HAP-1 (cell line): ENCODE data around the gene CEP112.

Experiments used
- DNase-seq, 2 experiments: peaks; one replicate each; pipeline ENCODE4 v3.0.0-alpha.2; 2016 to 2020; ENCODE audit warnings: low spot score in 2 of 2
- H3K27me3 ChIP-seq: fragments of 250-450 bp; sonication (Bioruptor Pico); 2 replicates; pipeline ENCODE4 v1.5.1; 2020; ENCODE audit warnings: low read depth, mild to moderate bottlenecking, moderate library complexity
- H3K36me3 ChIP-seq: fragments of 250-450 bp; sonication (Bioruptor Pico); replicated peaks from 2 replicates; pipeline ENCODE4 v1.5.1; 2020; ENCODE audit warnings: mild to moderate bottlenecking
- H3K4me1 ChIP-seq: fragments of 250-450 bp; sonication (Bioruptor Pico); 2 replicates; pipeline ENCODE4 v1.5.1; 2020; ENCODE audit warnings: mild to moderate bottlenecking
- H3K4me3 ChIP-seq: fragments of 250-450 bp; sonication (Bioruptor Pico); 2 replicates; pipeline ENCODE4 v1.5.1; 2020; ENCODE audit warnings: mild to moderate bottlenecking, moderate library complexity
- H3K9me3 ChIP-seq: fragments of 250-450 bp; sonication (Bioruptor Pico); 2 replicates; pipeline ENCODE4 v1.5.1; 2020; ENCODE audit warnings: mild to moderate bottlenecking, moderate library complexity
- in situ Hi-C: fragments of 300-500 bp; cut with MboI; formaldehyde crosslinking; loops from 3 replicates; pipeline ENCODE4 v1.14.3; 2020; ENCODE audit warnings: low sequenced_read_pairs, inconsistent platforms, mixed read lengths

CEP112 gene

GRCh38 chr17:65776890-65777289 is 415.0 kb downstream of the CEP112 start:
- no peak for DNase-seq
- H3K4me3 ChIP-seq = no peak overlapping the region
- H3K36me3 ChIP-seq = no peaks in the 10 kb centered on the region
- H3K9me3 ChIP-seq = no peaks in the 10 kb centered on the region
- H3K27me3 ChIP-seq = no peaks in the 10 kb centered on the region
- in situ Hi-C loops = no loop called here
- H3K4me1 ChIP-seq = no peaks in the 10 kb centered on the region

GRCh38 chr17:65774787-65775186 is 417.1 kb downstream of the CEP112 start:
- in situ Hi-C loops = no loop called here
- no peaks in the 10 kb centered on the region for H3K9me3 ChIP-seq
- no peaks in the 10 kb centered on the region for H3K27me3 ChIP-seq
- H3K4me3 ChIP-seq = no peak overlapping the region
- H3K4me1 ChIP-seq = no peaks in the 10 kb centered on the region
- H3K36me3 ChIP-seq = no peaks in the 10 kb centered on the region
- no peak for DNase-seq

- in situ Hi-C loops = no loop called here
- Histone ChIP-seq H3K27me3 (no peaks in the 10 kb centered on the region), H3K9me3 (no peaks in the 10 kb centered on the region), H3K36me3 (no peaks in the 10 kb centered on the region), H3K4me3 (no peak overlapping the region), H3K4me1 (no peaks in the 10 kb centered on the region)
- no peak for DNase-seq
Measured at GRCh38 chr17:65772989-65773388, 418.9 kb downstream of the CEP112 start.

- DNase-seq = no peak
- no peak overlapping the region for H3K4me3 ChIP-seq
- H3K9me3 ChIP-seq = no peaks in the 10 kb centered on the region
- in situ Hi-C loops = no loop called here
- no peaks in the 10 kb centered on the region for H3K27me3 ChIP-seq
- no peaks in the 10 kb centered on the region for H3K36me3 ChIP-seq
- no peaks in the 10 kb centered on the region for H3K4me1 ChIP-seq
Measured at GRCh38 chr17:65771704-65772103, 420.2 kb downstream of the CEP112 start.

GRCh38 chr17:65763786-65764185 is 428.1 kb downstream of the CEP112 start:
- no peaks in the 10 kb centered on the region for H3K4me1 ChIP-seq
- in situ Hi-C loops = no loop called here
- no peak for DNase-seq
- no peak overlapping the region for H3K4me3 ChIP-seq
- H3K36me3 ChIP-seq = no peaks in the 10 kb centered on the region
- H3K9me3 ChIP-seq = no peaks in the 10 kb centered on the region
- no peaks in the 10 kb centered on the region for H3K27me3 ChIP-seq

GRCh38 chr17:65762973-65763372 is 429.0 kb downstream of the CEP112 start:
- no peaks in the 10 kb centered on the region for H3K4me1 ChIP-seq
- no peak for DNase-seq
- in situ Hi-C loops = no loop called here
- no peak overlapping the region for H3K4me3 ChIP-seq
- H3K27me3 ChIP-seq = no peaks in the 10 kb centered on the region
- H3K9me3 ChIP-seq = no peaks in the 10 kb centered on the region
- no peaks in the 10 kb centered on the region for H3K36me3 ChIP-seq

GRCh38 chr17:65759532-65759931 is 432.4 kb downstream of the CEP112 start:
- H3K4me3 ChIP-seq = no peak overlapping the region
- H3K27me3 ChIP-seq = no peaks in the 10 kb centered on the region
- H3K36me3 ChIP-seq = no peaks in the 10 kb centered on the region
- no peaks in the 10 kb centered on the region for H3K4me1 ChIP-seq
- in situ Hi-C loops = no loop called here
- DNase-seq = no peak
- no peaks in the 10 kb centered on the region for H3K9me3 ChIP-seq

GRCh38 chr17:65756760-65757159 is 435.2 kb downstream of the CEP112 start:
- H3K4me3 ChIP-seq = no peak overlapping the region
- no peak for DNase-seq
- H3K4me1 ChIP-seq = no peaks in the 10 kb centered on the region
- H3K27me3 ChIP-seq = no peaks in the 10 kb centered on the region
- in situ Hi-C loops = no loop called here
- H3K36me3 ChIP-seq = no peaks in the 10 kb centered on the region
- H3K9me3 ChIP-seq = no peaks in the 10 kb centered on the region

GRCh38 chr17:65755799-65756198 is 436.1 kb downstream of the CEP112 start:
- no peaks in the 10 kb centered on the region for H3K36me3 ChIP-seq

GRCh38 chr17:65754630-65755029 is 437.3 kb downstream of the CEP112 start:
- H3K9me3 ChIP-seq = no peaks in the 10 kb centered on the region
- in situ Hi-C loops = no loop called here
- H3K27me3 ChIP-seq = no peaks in the 10 kb centered on the region
- no peaks in the 10 kb centered on the region for H3K36me3 ChIP-seq
- DNase-seq = no peak
- no peaks in the 10 kb centered on the region for H3K4me1 ChIP-seq
- no peak overlapping the region for H3K4me3 ChIP-seq

More at GRCh38 chr17:65755799-65756198, 436.1 kb downstream of the CEP112 start:
- no peak for DNase-seq
- Histone ChIP-seq H3K9me3 (no peaks in the 10 kb centered on the region), H3K4me1 (no peaks in the 10 kb centered on the region), H3K4me3 (no peak overlapping the region), H3K27me3 (no peaks in the 10 kb centered on the region)
- in situ Hi-C loops = no loop called here

- H3K9me3 ChIP-seq = no peaks in the 10 kb centered on the region
- H3K4me1 ChIP-seq = no peaks in the 10 kb centered on the region
- H3K4me3 ChIP-seq = no peak overlapping the region
- H3K27me3 ChIP-seq = no peaks in the 10 kb centered on the region
- in situ Hi-C loops = no loop called here
- no peaks in the 10 kb centered on the region for H3K36me3 ChIP-seq
- DNase-seq = no peak
Measured at GRCh38 chr17:65754081-65754480, 437.9 kb downstream of the CEP112 start.

- no peaks in the 10 kb centered on the region for H3K4me1 ChIP-seq
Measured at GRCh38 chr17:65753348-65753747, 438.6 kb downstream of the CEP112 start.

GRCh38 chr17:65751263-65751662 is 440.7 kb downstream of the CEP112 start:
- H3K27me3 ChIP-seq = no peaks in the 10 kb centered on the region
- no peak overlapping the region for H3K4me3 ChIP-seq
- no peak for DNase-seq
- H3K36me3 ChIP-seq = no peaks in the 10 kb centered on the region
- in situ Hi-C loops = no loop called here
- H3K4me1 ChIP-seq = no peaks in the 10 kb centered on the region
- H3K9me3 ChIP-seq = no peaks in the 10 kb centered on the region

More at GRCh38 chr17:65753348-65753747, 438.6 kb downstream of the CEP112 start:
- no peaks in the 10 kb centered on the region for H3K27me3 ChIP-seq
- H3K4me3 ChIP-seq = no peak overlapping the region
- no peak for DNase-seq
- in situ Hi-C loops = no loop called here
- H3K36me3 ChIP-seq = no peaks in the 10 kb centered on the region
- no peaks in the 10 kb centered on the region for H3K9me3 ChIP-seq

GRCh38 chr17:65750631-65751115 is 441.3 kb downstream of the CEP112 start:
- no peak for DNase-seq
- no peaks in the 10 kb centered on the region for H3K27me3 ChIP-seq
- in situ Hi-C loops = no loop called here
- no peaks in the 10 kb centered on the region for H3K36me3 ChIP-seq
- H3K9me3 ChIP-seq = no peaks in the 10 kb centered on the region
- no peaks in the 10 kb centered on the region for H3K4me1 ChIP-seq
- no peak overlapping the region for H3K4me3 ChIP-seq

- DNase-seq = no peak
- in situ Hi-C loops = no loop called here
- Histone ChIP-seq H3K36me3 (no peaks in the 10 kb centered on the region), H3K4me3 (no peak overlapping the region), H3K27me3 (no peaks in the 10 kb centered on the region), H3K4me1 (no peaks in the 10 kb centered on the region), H3K9me3 (no peaks in the 10 kb centered on the region)
Measured at GRCh38 chr17:65750166-65750565, 441.8 kb downstream of the CEP112 start.
